GM21723 (cell line): ENCODE measurements around the gene NXN.

Experiments used
- ATAC-seq: cut with Tn5 transposase; IDR thresholded peaks from one replicate; pipeline ENCODE4 v1.9.1; 2021; ENCODE audit warnings: mild to moderate bottlenecking, moderate library complexity; ENCODE audit not compliant: unreplicated experiment

The NXN gene

DNA sequence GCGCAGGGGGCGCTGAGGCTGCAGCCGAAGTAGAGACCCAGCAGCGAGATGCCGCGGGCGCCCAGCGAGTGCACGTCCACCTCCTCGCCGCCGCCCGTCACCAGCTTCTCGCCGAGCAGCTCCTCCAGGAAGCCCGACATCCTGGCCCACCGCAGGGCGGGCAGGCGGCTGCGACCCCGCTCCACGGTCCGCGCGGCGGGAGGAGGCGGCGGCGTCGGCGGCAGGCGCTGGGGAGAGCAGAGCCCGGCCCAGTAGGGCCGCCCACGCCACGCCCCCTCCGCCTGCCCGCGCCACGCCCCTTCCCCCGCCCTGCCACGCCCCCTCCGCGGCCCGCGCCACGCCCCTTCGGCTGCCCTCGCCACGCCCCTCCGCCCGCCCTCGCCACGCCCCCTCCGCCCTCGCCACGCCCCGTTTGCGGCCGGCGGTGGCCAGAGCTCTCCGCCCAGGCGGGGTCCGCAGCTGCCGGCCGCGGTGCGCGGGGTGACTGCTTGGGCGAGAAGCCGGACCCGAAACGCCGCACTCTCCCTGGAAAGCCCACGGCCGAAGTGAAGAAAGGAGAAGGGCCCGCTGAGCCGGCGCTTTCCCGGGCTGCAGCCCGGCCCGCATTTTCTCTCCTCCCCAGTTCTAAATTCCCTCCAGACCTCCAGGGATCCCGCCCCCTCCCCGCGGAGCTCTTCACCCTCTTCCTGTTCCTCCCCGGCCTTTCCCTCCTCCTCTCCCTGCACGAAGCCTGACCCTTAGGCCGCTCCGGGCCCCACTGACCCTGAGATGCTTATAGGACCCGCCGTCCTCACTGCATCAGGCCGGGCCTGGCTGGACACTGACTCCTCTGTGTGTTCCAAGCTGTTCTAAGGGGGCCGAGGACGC is at the start of gene NXN:
Gene NXN (minus strand): TSS at position 238 of the 867 bp plus-strand sequence.
- ATAC-seq = peak; percentile 67

DNA sequence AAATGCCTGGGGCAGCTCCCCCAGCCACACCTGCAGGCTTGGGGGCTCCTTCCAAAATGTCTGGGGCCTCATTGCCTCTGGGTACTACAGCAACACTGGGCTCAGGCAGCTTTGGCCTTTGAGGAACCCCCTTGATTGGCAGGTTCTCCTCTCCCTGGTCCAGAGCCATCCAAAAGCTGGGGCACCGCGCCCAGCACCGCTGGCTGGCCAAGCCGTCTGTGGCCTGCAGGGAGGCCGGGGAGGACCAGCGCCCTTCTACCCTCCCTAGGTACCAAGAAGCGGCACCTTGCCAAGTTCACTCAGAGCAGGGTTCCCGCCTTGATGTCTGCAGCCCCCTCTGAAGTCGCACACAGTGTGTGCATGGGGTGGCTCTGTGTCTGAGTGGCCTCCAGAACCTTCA is 47.5 kb upstream of the NXN start:
- no peak for ATAC-seq

DNA sequence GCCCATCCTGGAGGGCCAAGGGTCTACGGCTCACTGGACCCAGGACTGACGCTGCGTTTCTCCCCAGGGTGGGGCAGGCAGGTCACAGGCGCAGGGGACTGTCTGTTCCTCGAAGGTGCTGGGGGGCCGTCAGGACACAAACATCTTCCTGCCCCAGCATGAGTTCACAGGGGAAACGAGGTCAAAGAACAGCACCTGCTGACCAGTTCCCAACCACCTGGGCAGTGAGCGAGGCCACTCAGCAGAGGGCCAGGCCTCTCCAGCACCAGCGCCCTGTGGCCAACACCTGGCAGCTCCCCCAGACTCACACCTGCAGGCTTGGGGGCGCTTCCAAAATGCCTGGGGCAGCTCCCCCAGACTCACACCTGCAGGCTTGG is 47.0 kb upstream of the NXN start:
- no peak for ATAC-seq

DNA sequence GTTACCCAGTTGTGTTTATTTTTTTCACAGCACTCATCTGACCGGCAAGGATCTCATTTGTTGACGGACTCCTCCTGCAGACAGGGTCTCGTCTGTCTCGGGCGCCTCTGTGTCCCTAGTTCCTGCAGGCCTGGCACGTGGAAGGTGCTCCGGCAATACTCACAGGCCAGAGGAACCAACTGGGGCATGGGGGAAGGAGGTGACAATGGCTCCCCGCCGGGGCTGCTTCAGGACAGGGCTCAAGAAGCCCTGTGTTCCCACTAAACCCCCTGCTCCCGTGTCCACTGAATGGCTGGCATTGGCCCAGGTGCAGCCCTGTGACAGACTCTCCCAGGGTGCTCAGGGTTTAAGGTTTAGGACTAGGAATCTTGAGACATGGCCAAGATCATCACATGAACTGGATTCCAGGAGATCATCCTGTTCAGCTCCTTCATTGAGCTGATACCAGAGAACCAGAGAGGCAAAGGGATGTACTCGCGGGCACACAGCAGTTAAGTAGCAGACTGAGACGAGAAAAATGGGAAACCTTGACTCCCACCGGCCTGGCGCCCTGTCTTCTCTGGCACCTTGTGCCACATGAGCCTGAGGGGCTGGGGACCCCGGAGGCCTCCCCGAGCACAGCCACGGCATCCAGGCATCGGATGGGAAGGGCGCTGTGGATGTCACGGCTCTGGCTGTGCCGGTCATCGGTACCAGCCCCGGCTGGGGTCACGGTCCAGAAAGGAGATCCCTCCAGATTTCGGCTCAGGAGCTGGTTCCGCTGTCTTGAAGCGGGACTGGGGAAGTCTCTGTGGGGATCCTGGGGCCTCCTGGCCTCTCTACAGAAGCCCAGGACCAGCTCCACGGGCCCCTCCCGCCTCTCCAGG is 46.4 kb upstream of the NXN start:
- ATAC-seq = no peak

DNA sequence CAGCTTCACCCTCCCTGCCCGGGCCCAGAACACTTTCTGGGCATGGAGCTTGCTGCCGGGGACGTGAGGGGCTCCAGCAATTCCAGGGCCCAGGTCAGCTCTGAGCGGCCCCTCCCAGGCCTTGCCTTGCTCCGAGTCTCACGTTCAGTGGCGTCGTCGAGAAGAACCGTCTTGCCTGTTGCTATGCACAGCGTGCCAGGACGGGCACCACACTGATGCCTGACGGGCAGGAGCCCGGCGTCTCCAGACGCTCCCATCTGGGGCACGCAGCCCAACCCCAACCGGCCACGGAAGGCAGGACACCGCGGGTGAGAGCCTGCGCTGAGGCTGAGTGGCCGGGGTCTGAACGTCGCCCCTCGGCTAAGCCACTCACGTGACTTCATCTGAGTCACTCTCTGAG is 44.5 kb upstream of the NXN start:
- ATAC-seq = no peak

DNA sequence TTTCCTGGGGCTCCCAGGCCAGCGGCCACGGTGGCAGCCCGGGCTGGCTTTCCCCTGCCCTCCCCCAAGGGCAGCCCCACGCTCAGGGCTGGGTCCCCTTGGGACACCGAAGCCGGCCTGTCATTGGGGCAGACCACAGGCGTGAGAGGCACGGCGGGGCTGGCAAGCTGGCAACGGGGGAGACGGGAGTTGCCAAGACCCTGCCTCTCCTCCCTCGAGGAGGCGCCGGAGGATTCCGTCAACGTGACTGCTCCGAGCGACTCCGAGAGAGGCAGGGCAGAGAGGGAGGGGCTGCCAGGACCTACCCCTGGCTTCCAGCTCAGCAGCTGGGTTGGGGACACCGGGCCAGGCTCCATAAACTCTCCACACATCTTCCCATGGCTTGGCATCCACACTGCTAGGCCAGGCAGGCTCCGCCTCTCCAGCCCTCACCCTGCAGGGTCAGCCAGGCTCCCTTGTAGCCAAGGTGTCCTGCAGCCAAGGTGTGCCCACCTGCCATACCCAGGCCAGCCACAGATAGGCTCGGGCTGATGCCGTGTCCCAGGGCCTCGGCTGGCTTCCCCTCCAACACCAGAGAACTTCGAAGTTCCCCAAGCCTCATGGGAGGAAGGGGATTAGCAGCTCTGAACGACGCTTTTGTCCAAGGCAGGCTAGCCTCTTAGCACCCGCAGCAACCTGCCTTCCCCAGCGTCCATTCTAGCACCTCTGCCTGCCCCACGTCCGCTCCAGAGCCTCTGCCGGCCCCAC is 42.9 kb upstream of the NXN start:
- ATAC-seq = no peak

DNA sequence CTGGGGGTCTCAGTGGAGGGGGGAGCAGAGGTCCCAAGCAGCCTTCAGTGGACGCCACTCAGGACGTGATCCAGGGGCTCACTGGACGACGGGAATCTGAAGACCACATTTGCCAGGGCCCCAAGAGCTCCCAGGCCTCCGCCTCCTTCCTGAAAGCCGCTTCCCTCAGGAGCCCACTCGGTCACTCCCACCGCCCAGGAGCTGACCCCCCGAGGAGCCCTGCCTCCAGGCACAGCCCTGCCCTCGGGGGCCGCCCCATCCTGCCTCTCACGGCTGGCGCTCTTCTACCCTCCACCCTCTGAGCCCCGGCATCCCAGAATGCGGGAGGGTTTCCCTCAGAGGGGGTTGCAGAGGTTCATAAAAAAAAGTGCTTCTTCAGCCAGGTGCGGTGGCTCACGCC is 41.6 kb upstream of the NXN start:
- no peak for ATAC-seq

DNA sequence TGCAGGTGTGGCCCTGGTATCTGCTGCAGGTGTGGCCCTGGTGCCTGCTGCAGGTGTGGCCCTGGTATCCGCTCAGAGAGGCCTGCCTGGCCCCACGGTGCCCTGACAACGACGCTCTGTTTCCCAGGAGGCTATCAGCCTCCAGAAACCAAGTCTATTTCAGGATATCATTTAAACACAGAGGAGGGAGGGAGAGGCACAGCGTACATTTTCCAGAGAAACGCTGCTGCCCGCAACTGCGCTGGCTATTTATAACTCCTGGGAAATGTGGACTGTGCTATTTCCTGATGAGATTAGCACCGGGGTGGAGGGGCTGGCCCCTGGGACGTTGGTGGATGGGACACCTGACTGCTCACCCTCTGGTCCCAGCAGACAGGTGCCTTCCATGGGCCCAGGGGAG is 39.9 kb upstream of the NXN start:
- no peak for ATAC-seq

DNA sequence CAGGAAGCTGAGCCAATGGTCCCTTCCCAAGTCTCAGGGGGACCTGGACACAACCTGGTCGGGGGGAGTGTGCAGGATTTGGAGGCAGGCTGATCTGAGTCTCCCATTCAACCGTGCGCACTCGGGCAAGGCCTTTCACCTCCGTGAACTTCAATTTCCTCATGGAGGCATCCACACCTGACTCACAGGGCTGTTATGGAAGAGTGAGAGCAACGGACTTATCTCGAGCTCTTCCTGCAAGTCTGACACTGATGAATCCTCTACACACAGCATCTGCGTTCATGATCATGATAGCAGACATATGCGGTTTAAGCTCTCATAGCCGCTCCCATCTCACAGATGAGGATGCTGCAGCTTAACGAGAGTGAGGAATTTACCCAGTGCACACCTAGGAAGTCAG is 39.0 kb upstream of the NXN start:
- ATAC-seq = no peak

DNA sequence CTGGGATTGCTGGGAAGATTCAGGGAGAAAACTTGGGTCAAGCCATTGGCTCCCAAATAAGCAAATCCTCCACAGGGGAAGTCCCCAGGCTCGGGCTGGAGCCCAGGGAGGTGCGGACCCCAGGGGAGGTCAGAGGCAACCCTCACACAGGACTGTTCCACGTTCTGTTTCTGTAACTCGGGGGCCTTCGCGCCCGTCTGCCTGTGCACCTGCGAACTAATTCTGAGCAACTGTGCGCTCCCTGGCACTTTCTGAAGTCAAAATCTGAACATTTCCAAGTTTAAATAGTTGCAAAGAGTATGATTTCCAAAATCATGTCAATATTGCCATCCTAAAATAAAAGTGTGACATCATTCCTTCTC is 34.1 kb upstream of the NXN start:
- no peak for ATAC-seq

DNA sequence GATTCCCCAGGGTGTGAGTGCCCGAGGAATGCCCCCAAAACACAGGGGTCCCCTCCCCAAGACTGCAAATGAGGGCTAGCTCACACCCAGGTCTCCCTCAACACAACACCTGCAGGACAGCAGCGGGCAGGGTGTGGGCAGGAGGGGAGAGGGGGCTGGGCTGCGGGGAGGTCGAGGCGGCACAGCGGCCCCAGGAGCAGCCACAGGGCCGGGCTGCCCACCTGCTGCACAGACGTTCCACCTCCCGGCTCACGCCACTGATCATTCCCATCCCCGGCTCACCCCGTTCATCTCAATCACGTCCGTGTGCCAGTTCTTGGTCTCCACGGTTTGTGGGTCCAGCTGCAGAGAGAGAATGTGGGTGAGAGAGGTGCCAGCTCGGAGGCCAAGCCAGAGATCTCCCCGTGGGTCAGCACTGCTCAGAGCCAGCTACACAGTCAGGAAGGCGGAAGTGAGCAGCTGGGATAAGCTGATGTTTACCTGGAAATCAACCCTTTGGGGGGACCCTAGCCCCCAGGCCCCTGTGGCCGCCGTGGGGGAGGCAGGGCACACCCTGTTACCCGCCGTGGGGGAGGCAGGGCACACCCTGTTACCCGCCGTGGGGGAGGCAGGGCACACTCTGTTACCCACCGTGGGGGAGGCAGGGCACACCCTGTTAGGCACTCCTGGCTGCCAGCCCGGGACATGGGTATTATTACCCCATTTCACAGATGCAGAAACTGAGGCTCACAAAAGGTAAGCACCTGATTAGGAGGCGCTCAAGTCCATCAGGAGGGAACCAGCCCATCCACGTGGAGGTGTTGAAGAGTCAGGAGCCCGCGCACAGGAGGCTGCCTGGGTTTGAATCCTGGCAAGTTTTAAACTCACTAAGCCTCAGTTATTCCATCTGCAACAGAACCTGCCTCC is 33.5 kb upstream of the NXN start:
- ATAC-seq = no peak

DNA sequence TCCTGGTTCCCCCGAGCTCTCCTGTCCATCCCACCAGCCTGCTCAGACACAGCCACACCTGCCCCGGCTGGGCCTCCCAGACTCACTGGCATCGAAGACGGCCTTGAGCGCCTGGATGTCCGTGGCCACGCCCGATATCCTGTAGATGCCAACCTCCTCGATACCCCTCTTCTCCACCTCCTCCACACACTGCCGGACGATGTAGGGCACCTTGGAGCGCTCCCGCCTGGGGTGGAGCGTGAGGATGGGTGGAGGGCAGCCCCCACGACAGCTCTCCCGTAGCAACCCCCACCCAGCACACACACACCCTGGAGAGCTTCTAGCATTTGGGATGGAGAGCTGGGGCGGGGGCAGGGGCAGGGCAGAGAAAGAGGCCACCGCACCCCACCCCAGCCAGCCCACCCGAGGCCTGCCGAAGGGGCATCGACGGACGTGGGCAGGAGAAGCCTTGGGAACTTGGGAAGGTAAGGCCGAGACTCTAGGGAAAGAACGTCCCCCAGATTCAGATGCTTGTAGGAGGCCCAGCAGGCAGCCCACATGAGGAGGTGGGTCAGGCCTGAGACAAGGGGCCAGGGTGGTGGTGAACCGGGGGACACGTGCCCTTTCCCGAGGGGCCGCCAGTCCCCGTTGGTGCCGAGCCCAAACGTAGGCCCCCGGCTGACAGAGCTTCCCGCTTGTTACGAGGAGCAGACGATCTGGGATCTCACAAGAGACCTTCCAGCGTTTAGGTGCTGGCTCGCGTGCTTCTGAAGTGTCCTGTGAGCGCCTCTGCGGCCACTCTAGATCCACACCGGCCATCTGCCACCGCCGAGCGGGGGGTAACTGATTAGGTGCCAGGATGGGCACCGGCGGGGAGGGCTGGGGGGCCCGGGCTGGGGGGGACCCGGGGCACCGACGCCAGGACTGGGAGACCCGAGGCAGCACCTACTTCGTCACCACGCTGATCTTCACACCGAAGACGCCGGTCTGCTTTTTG is 32.5 kb upstream of the NXN start:
- no peak for ATAC-seq

DNA sequence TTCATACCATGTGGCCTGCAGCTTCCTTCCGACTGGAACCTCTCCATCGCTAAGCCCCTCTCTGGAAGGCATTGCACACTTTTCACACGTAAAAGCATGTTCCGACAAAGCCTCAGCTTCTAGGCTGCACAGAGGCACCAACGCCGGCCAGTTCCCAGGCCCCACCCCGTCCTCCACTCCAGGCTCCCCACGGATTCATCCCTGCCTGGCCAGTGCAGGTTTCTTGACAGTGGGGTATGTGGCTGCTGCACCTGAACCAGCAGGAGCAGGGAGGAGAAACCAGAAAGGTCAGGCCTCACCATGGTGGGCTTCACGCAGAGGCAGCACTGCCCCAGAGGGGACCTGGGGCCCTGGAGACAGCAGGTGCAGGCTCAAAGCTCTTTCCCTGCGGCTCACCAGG is 31.6 kb upstream of the NXN start:
- no peak for ATAC-seq

DNA sequence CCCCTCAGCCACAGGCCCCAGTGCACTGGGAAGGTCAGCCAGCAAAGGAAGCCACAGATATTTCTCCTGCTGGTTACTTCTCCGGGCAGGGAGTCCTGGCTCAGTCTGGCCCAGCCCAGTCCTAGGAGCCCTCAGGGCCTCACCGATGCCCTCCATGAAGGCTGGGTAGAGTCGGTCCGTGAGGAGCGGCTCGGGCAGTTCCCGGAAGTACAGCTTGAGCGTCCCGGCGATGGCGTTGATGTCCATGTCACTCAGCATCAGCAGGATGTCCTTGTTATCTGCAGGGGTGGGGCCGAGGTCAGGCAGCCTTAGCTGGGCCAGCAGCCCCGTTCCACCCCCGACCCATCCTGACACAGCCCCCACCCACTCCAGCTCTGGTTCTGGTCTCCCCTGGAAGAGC is 31.0 kb upstream of the NXN start:
- no peak for ATAC-seq

DNA sequence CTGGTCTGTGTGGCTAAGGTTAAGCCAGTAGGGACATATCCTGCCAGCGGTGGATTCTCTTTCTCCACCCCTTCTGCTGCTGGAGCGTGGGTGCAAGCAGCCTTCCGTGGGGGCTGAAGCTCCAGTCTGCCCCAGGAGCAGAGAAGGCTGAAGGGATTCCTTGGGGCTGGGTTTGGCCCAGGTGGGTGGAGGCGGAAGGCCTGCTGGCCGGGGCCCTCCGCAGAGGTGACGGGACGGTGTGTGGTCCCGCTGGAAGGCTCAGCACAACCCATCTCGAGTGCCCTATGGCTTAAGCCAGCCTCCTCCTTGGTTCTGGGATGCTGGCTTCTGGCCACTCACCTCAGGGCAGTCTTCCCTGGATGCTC is 30.5 kb upstream of the NXN start:
- no peak for ATAC-seq

DNA sequence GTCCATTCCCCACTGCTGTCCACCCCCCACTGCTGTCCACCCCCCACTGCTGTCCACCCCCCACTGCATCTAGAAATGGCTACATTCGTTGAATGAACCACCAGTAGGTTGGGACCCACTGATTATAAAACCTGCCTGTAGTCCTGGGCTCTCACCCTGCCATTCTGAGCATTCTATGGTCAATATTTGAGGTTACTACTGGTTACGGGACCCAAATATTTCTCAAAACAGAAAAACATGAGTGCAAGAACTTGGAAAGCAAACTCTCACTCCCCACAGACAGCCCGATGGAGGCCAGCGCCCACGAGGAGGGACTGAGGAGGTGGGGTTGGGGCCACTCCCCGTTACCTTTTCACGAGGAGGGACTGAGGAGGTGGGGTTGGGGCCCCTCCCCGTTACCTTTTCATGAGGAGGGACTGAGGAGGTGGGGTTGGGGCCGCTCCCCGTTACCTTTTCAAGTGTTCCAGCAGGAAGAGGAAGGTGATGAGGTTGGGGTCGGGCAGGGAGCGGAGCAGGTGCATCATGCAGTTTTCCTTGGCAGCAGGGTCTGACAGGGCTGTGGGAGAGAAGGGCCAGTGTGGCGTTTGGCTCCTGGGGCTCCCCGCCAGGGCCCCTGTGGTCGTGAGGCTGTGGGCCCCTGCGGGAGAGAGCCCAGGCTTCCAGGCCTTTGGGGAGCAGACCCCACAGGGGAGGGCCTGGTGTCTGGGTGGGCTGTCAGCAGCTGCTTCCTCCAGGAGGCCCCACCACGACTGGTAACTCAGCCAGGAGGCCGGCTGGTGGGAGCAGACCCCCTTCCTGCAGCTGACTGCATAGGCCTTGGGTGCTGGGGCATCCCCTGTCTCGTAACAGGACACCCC is 29.9 kb upstream of the NXN start:
- ATAC-seq = no peak

DNA sequence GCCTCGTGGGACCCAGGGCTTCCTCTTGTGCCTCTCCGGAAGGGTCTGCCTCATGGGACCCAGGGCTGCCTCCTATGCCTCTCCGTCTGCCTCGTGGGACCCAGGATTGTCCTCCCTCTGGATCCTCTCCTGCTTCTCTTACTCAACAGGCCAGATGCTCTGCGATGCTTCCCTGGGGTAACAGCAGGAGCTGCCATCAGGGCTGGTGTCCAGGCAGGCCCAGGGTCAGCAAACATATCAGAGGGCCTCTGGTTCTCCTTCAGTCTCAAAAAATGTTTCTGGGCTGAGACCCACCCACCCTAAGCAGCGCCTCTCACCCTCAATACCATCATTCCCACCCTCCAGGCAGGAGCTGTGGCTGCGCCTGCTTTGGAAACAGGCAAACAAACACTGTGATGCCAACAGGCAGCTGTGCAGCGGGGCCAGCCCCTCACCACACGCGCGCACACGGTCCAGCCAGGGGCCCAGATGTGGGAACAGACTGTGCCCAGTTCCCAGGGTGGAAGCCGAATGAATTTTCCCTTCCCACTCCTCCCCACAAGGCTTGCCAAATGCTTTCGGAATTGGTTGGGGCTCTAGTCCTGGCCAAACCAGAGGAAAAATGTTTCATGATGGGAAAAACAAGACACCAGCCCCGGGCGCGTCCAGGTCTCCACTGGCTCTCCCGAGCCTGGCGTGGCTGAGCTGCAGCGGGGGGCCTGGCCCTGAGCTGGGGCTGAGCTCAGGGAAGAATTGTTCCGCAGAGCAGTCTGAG is 28.6 kb upstream of the NXN start:
- no peak for ATAC-seq
